ENCODE results near the gene C2orf92. TPM values are rescaled to one million over a fixed set of nuclear protein-coding genes. Genes with fewer than 3 reads are reported as not detected.

C2orf92 gene
- total RNA-seq, 1 experiment from 2014 or later: 10.2 TPM

- intact Hi-C loops (cut with micrococcal nuclease; ENCODE audit: unreplicated experiment): no loop called here
- CTCF ChIA-PET: no interaction called here
- Mint-ChIP-seq H3K4me3 (ENCODE audit: unreplicated experiment) (no peak overlapping the region), H3K36me3 (ENCODE audit: insufficient read depth, unreplicated experiment) (peaks cover 51% of the 10 kb centered on the region), H3K27me3 (ENCODE audit: insufficient read depth, unreplicated experiment) (no peaks in the 10 kb centered on the region), H3K9me3 (ENCODE audit: unreplicated experiment) (peaks cover 18% of the 10 kb centered on the region), H3K27ac (ENCODE audit: unreplicated experiment) (no peak overlapping the region), H3K4me1 (ENCODE audit: low read depth, unreplicated experiment) (no peaks in the 10 kb centered on the region)
- POLR2A ChIA-PET: no interaction called here
- H3K4me3 ChIP-seq (ENCODE audit: low read depth, low read length): no peak overlapping the region
- peaks cover 2% of the 10 kb centered on the region; the same call in 1 of the 2 replicates for H3K36me3 ChIP-seq (ENCODE audit: control insufficient read depth, insufficient read depth, low read length)
- no peak for DNase-seq
- no peaks in the 10 kb centered on the region for H3K27me3 ChIP-seq (replicated peaks; ENCODE audit: control insufficient read depth, insufficient read depth, low read length)
- H3K4me1 ChIP-seq: no peaks in the 10 kb centered on the region
- TSS peak; percentile 6 for BruUV-seq (replicated peaks)
- no peaks in the 10 kb centered on the region for H3K9me3 ChIP-seq
- TF ChIP-seq, protein P1, sequence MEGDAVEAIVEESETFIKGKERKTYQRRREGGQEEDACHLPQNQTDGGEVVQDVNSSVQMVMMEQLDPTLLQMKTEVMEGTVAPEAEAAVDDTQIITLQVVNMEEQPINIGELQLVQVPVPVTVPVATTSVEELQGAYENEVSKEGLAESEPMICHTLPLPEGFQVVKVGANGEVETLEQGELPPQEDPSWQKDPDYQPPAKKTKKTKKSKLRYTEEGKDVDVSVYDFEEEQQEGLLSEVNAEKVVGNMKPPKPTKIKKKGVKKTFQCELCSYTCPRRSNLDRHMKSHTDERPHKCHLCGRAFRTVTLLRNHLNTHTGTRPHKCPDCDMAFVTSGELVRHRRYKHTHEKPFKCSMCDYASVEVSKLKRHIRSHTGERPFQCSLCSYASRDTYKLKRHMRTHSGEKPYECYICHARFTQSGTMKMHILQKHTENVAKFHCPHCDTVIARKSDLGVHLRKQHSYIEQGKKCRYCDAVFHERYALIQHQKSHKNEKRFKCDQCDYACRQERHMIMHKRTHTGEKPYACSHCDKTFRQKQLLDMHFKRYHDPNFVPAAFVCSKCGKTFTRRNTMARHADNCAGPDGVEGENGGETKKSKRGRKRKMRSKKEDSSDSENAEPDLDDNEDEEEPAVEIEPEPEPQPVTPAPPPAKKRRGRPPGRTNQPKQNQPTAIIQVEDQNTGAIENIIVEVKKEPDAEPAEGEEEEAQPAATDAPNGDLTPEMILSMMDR (IDR thresholded peaks at IDR 0.05; ENCODE audit: insufficient read depth in 1 of 2, low read depth in 1 of 2, low read length in 1 of 2, severe bottlenecking in 1 of 2, unreplicated experiment in 1 of 2): no peak
These were observed 16.0 kb upstream of the C2orf92 start for GRCh38 chr2:97653473-97653872.

DNA sequence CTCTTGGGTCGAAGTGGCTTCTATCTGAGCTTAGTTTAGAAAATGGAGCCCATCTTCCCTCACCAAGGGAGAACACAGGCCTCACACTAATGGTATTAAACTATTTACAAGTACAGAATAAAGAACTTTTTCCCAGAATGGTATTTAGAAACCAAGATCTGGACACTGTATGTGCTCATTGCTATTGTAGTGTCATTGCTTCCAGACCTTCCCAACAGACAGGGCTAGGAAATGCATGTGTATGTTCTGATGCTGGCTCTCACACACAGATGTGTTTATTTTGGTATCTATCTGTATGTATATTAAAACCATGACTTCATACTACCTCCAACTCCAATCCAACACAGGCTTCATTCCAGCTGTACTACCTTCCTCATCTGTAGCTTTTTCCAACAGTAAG, 15.6 kb upstream of the C2orf92 start:
- no peaks in the 10 kb centered on the region for H3K27me3 Mint-ChIP-seq (ENCODE audit: insufficient read depth, unreplicated experiment)
- DNase-seq: no peak
- CTCF ChIA-PET: no interaction called here
- no peak overlapping the region for H3K27ac Mint-ChIP-seq (ENCODE audit: unreplicated experiment)
- H3K9me3 Mint-ChIP-seq (ENCODE audit: unreplicated experiment): peaks cover 18% of the 10 kb centered on the region
- TF ChIP-seq, protein P1 (IDR thresholded peaks at IDR 0.05; ENCODE audit: insufficient read depth in 1 of 2, low read depth in 1 of 2, low read length in 1 of 2, severe bottlenecking in 1 of 2, unreplicated experiment in 1 of 2): no peak
- POLR2A ChIA-PET: no interaction called here
- Histone ChIP-seq H3K36me3 (ENCODE audit: control insufficient read depth, insufficient read depth, low read length) (peaks cover 2% of the 10 kb centered on the region; the same call in 1 of the 2 replicates), H3K4me1 (no peaks in the 10 kb centered on the region), H3K4me3 (ENCODE audit: low read depth, low read length) (no peak overlapping the region), H3K9me3 (no peaks in the 10 kb centered on the region), H3K27me3 (replicated peaks; ENCODE audit: control insufficient read depth, insufficient read depth, low read length) (no peaks in the 10 kb centered on the region)
- H3K4me3 Mint-ChIP-seq (ENCODE audit: unreplicated experiment): no peak overlapping the region
- BruUV-seq (replicated peaks): no TSS peak
- intact Hi-C loops (cut with micrococcal nuclease; ENCODE audit: unreplicated experiment): no loop called here
- H3K4me1 Mint-ChIP-seq (ENCODE audit: low read depth, unreplicated experiment): no peaks in the 10 kb centered on the region
- peaks cover 47% of the 10 kb centered on the region for H3K36me3 Mint-ChIP-seq (ENCODE audit: insufficient read depth, unreplicated experiment)

GRCh38 chr2:97654309-97654708, 15.2 kb upstream of the C2orf92 start:
- POLR2A ChIA-PET: no interaction called here
- H3K4me3 Mint-ChIP-seq (ENCODE audit: unreplicated experiment): no peak overlapping the region
- Histone ChIP-seq H3K27me3 (replicated peaks; ENCODE audit: control insufficient read depth, insufficient read depth, low read length) (no peaks in the 10 kb centered on the region), H3K36me3 (ENCODE audit: control insufficient read depth, insufficient read depth, low read length) (peaks cover 2% of the 10 kb centered on the region; the same call in 1 of the 2 replicates), H3K9me3 (no peaks in the 10 kb centered on the region), H3K4me3 (ENCODE audit: low read depth, low read length) (no peak overlapping the region), H3K4me1 (no peaks in the 10 kb centered on the region)
- intact Hi-C loops (cut with micrococcal nuclease; ENCODE audit: unreplicated experiment): no loop called here
- no peak overlapping the region for H3K27ac Mint-ChIP-seq (ENCODE audit: unreplicated experiment)
- no TSS peak for BruUV-seq (replicated peaks)
- DNase-seq: no peak
- H3K4me1 Mint-ChIP-seq (ENCODE audit: low read depth, unreplicated experiment): no peaks in the 10 kb centered on the region
- peaks cover 42% of the 10 kb centered on the region for H3K36me3 Mint-ChIP-seq (ENCODE audit: insufficient read depth, unreplicated experiment)
- no peaks in the 10 kb centered on the region for H3K27me3 Mint-ChIP-seq (ENCODE audit: insufficient read depth, unreplicated experiment)
- H3K9me3 Mint-ChIP-seq (ENCODE audit: unreplicated experiment): peaks cover 18% of the 10 kb centered on the region
- TF ChIP-seq, protein P1 (IDR thresholded peaks at IDR 0.05; ENCODE audit: insufficient read depth in 1 of 2, low read depth in 1 of 2, low read length in 1 of 2, severe bottlenecking in 1 of 2, unreplicated experiment in 1 of 2): no peak
- CTCF ChIA-PET: no interaction called here

All from Caco-2 (cell line).